Muscle of leg (tissue), 11 donors: Measurements from ENCODE around the gene ZCCHC24. TPM values are rescaled to one million over a fixed set of nuclear protein-coding genes. Genes with fewer than 3 reads are reported as not detected.

Source experiments
- DNase-seq: peaks from one replicate; pipeline ENCODE4 v3.0.0; 2013
- H3K27ac ChIP-seq: one replicate; pipeline ENCODE4 v1.5.1; 2013; ENCODE audit warnings: mild to moderate bottlenecking, low read length, control low read depth
- H3K27me3 ChIP-seq: one replicate; pipeline ENCODE4 v1.6.1; 2013; ENCODE audit warnings: low read length; ENCODE audit not compliant: control insufficient read depth, insufficient read depth
- H3K36me3 ChIP-seq: one replicate; pipeline ENCODE4 v1.6.1; 2013; ENCODE audit warnings: low read length; ENCODE audit not compliant: control insufficient read depth, insufficient read depth
- H3K4me1 ChIP-seq: one replicate; pipeline ENCODE4 v1.6.1; 2013; ENCODE audit warnings: low read length; ENCODE audit not compliant: control insufficient read depth, insufficient read depth
- H3K4me3 ChIP-seq: one replicate; pipeline ENCODE4 v1.5.1; 2013; ENCODE audit warnings: low read length, control low read depth
- H3K9me3 ChIP-seq: replicated peaks from 2 replicates; pipeline ENCODE4 v1.6.1; 2013; ENCODE audit warnings: low read depth, low read length; ENCODE audit not compliant: control insufficient read depth
- WGBS: methylation state at CpG from one replicate; pipeline ENCODE4 v1.1.5; 2013; ENCODE audit warnings: missing lambda C conversion rate; ENCODE audit not compliant: insufficient coverage; 5-methylcytosine and 5-hydroxymethylcytosine counted together
- polyA plus RNA-seq, 8 donors: library from polyadenylated mRNA; unstranded; fragments of 120-200 nt; gene quantifications; one replicate each; pipeline versions ENCODE4 v1.2.1 to v1.2.3, GENCODE V29; 2013; ENCODE audit warnings: inconsistent platforms in 1 of 8, low replicate concordance in 1 of 8; ENCODE audit not compliant: insufficient read length in 8 of 8, insufficient read depth in 1 of 8
- total RNA-seq: library from RNA; stranded (reverse); fragments of 120-200 nt; gene quantifications from one replicate; pipeline ENCODE4 v1.2.4, GENCODE V29; 2013

The ZCCHC24 gene
- total and polyA plus RNA-seq, 9 donors, result 25.0 to 65.5 (median 54.7) TPM

DNA sequence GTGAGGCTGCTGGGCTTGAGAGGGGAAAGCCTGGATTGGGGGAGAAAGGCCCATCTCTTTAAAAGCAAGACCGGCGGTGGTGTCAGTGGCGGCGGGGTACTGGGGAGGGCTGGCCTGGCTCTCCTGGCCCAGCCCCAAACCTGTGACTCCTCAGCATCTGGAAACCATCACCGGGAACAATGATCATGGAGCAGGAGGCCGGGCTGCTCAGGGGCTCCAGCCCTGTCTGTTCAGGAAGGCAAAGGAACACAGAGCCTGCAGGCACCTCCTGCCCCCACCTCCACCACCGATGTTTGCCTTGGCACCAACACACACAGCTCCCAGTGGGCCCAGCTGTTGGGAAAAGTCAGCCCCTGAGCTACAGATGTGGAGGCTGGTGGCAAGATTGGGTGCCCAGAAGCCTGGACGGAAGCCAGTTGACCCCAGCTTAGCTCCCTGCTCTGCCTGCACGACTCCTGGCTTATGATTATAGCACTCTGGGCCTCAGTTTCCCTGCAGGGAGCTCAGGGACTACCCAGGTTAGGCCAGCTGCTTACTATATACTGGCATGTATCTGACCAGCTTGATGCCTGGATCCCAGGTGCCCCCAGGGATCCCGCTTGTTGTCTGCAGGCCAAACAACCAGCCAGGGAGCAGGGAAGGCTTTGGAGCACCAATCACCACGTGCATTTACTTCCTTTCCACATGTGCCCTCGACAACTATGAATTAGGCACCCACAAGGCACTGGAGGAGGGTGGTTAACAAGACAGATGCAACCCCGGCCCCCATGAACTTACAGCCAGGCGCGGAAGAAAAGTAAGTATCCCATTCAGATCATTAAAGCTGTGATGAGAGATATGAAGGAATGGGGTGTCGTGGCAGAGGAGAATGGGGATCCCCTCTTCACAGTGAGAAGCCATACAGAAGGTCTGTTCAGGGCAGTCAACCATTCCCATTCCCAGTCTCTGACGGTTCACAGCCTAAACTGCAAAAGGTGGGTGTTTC is 37.3 kb downstream of the ZCCHC24 start:
- H3K36me3 ChIP-seq, result peaks cover 20% of the 10 kb centered on the region
- peak overlapping the region; percentile 76 for H3K27ac ChIP-seq
- no peak overlapping the region for H3K4me3 ChIP-seq
- H3K9me3 ChIP-seq, result no peaks in the 10 kb centered on the region
- peak; percentile 89 for DNase-seq
- no peaks in the 10 kb centered on the region for H3K27me3 ChIP-seq
- no peaks in the 10 kb centered on the region for H3K4me1 ChIP-seq
- 52% methylated on average over 10 of the region's 17 CpGs for WGBS

GRCh38 chr10:79407423-79407796 is 38.0 kb downstream of the ZCCHC24 start:
- H3K4me1 ChIP-seq, result no peaks in the 10 kb centered on the region
- peak overlapping the region; percentile 76 for H3K27ac ChIP-seq
- no peak overlapping the region for H3K4me3 ChIP-seq
- DNase-seq, result no peak
- 65% methylated on average over 9 of the region's 9 CpGs for WGBS
- peaks cover 19% of the 10 kb centered on the region for H3K36me3 ChIP-seq
- no peaks in the 10 kb centered on the region for H3K27me3 ChIP-seq
- no peaks in the 10 kb centered on the region for H3K9me3 ChIP-seq

DNA sequence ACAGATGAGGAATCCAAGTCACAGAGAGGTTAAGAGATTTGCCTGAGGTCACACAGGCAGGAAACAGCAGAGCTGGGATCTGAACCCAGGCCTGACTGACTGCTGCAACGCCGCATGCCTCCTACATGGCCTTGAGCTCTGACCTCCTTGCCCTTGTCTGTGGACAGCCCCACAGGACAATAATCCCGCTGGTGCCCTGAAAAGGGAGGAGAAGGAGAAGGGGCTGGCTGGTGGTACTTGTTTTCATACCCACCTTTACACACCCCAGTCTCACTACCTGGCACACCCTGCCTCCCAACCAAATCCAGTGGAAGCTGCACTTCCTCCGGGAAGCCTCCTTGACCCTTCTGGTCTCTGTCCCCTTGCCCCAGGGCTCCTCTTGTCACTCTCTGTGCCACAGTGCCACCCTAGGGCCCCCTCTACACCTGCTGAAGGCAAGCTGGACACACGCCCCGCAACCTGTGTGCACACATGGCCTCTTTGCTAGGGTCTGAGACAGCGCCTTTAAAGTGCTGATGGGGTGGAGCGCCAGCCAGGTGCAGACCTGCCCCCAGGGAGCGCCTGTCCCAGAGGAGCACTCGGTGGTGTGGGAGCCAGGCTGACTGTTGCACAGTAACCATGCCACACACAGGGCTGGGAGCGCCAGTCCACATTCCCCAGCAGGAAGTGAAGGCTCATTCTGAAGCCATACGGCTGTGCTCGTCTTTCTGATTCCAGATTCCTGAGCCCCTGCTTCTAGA is 38.6 kb downstream of the ZCCHC24 start:
- H3K36me3 ChIP-seq, result peaks cover 15% of the 10 kb centered on the region
- H3K9me3 ChIP-seq, result no peaks in the 10 kb centered on the region
- no peaks in the 10 kb centered on the region for H3K27me3 ChIP-seq
- 59% methylated on average over 9 of the region's 13 CpGs for WGBS
- no peak overlapping the region for H3K4me3 ChIP-seq
- DNase-seq, result no peak
- H3K27ac ChIP-seq, result peak overlapping the region; percentile 81
- no peaks in the 10 kb centered on the region for H3K4me1 ChIP-seq

DNA sequence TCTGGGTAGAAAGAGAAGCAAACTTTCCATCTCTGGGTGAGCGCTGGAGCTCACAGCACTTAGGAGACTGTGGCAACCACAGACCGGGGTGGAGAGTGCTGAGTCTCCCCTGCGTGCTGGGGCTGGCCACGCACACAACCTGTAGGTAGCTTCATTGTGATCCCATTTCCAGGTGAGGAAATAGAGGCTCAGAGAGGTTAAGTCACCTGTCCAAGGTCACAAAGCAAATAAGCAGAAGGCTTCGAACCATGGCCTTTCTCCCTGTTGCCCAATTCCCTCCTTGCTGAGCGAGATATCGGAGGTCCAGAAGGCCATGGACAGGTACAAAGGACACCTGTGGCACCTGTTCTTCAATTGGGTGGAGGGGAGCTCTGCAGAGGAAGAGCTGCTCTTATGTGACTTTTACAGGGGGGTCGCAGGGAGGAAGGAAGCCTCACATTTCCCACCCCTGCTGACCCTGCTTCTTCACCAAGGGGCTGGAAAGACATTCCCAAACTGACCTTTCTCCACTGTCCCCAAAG is 39.4 kb downstream of the ZCCHC24 start:
- Histone ChIP-seq H3K4me3 (no peak overlapping the region), H3K36me3 (peaks cover 15% of the 10 kb centered on the region), H3K27ac (peak overlapping the region; percentile 81), H3K9me3 (no peaks in the 10 kb centered on the region), H3K27me3 (no peaks in the 10 kb centered on the region), H3K4me1 (no peaks in the 10 kb centered on the region)
- DNase-seq, result no peak
- 51% methylated on average over 4 of the region's 8 CpGs for whole genome bisulfite sequencing

- Histone ChIP-seq H3K4me1 (no peaks in the 10 kb centered on the region), H3K27ac (peak overlapping the region; percentile 81)
Observed at GRCh38 chr10:79405221-79405994, 40.0 kb downstream of the ZCCHC24 start.

DNA sequence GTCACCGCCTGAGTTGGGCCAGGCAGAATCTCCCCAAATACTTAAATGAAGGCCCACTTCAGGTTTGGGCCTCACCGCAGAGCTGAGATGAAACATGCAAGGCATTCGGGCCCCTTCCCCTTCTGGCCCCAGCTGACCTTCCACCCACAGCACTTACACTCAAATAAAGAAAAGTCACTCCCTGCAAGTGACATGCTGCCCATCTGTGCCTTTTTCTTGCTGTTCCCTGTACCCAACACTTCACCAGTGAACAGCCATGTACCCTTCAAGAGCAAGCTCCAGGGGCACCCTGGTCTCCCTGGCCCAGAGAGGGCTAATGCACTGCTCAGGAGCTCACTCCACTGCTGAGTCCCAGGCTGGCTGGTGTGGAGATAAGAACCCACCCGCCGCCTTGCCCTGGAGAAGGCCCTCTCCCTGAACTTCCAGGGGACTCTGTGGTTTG is 40.7 kb downstream of the ZCCHC24 start:
- Histone ChIP-seq H3K36me3 (peaks cover 15% of the 10 kb centered on the region), H3K27ac (peak overlapping the region; percentile 81), H3K4me3 (no peak overlapping the region), H3K9me3 (no peaks in the 10 kb centered on the region), H3K4me1 (no peaks in the 10 kb centered on the region), H3K27me3 (no peaks in the 10 kb centered on the region)
- no peak for DNase-seq
- WGBS, result 56% methylated on average over 4 of the region's 5 CpGs

More at GRCh38 chr10:79405221-79405994, 40.0 kb downstream of the ZCCHC24 start:
- Histone ChIP-seq H3K4me3 (no peak overlapping the region), H3K27me3 (no peaks in the 10 kb centered on the region), H3K36me3 (peaks cover 15% of the 10 kb centered on the region), H3K9me3 (no peaks in the 10 kb centered on the region)
- 62% methylated on average over 9 of the region's 13 CpGs for WGBS
- peak; percentile 77 for DNase-seq

DNA sequence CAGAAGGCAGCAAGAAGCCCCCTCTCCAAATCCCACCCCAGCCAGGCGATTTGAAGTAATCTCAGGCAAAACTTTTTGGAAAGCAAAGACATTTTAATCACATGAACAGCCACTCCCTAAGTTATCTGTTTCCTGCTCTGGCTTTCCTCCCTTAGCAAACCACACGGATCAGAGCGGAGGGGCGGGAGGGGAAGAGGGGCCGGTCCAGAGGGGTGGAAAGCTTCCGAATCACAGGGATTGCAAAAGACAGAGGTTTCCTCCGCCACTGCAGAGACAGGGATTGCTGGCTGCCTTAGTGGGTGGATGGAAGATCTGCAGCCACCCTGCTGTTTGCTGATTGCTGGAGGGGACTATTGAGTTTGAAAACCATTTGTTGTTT is 41.2 kb downstream of the ZCCHC24 start:
- Histone ChIP-seq H3K27me3 (no peaks in the 10 kb centered on the region), H3K4me1 (no peaks in the 10 kb centered on the region), H3K9me3 (no peaks in the 10 kb centered on the region), H3K36me3 (peaks cover 15% of the 10 kb centered on the region), H3K27ac (peak overlapping the region; percentile 81), H3K4me3 (no peak overlapping the region)
- peak; percentile 92 for DNase-seq
- WGBS, result 6% methylated on average over 2 of the region's 7 CpGs

DNA sequence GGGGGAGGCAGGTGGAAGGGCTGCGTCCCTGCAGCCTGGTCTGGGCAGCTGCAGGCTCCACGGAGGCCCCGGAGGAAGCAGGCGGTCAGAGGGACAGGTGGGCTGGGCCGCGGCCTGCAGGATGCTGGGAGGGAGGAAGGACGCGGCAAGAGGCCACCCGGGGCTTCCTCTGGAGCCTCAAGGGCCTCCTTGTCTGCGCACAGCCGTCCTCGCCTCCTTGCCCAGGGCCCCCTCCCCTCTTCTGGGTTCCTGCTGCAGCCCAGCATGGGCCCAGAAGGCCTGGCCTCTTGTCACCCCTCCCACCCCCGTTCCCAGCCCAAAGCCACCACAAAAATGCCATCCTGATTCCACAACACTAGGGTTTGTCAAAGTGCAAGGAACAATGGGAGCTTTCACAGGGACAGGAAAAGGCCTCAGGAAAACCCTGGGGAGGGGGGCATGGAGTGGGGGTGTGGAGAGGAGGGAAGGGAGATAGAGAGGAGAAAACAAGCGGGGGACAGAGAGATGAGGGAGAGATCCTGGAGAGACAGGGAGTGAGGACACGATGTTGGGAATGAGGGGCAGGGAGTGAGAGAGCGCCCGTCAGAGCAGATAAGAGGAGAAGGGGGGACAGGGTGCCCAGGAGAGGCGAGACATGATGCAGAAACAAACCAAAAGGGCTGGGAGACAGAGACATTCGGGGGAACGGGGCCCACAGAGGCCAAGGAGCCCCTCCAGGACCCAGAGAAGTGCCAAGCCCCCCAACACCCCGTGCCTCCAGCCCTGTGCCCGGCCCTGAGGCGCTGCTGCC is 41.8 kb downstream of the ZCCHC24 start:
- Histone ChIP-seq H3K4me3 (no peak overlapping the region), H3K4me1 (no peaks in the 10 kb centered on the region), H3K27me3 (no peaks in the 10 kb centered on the region), H3K36me3 (peaks cover 10% of the 10 kb centered on the region), H3K9me3 (no peaks in the 10 kb centered on the region), H3K27ac (peak overlapping the region; percentile 81)
- DNase-seq, result peak; percentile 77
- 38% methylated on average over 14 of the region's 23 CpGs for WGBS

- H3K4me1 ChIP-seq, result no peaks in the 10 kb centered on the region
Observed at GRCh38 chr10:79402951-79403350, 42.5 kb downstream of the ZCCHC24 start.

More at GRCh38 chr10:79402951-79403350, 42.5 kb downstream of the ZCCHC24 start:
- no peak for DNase-seq
- Histone ChIP-seq H3K36me3 (peaks cover 10% of the 10 kb centered on the region), H3K9me3 (no peaks in the 10 kb centered on the region), H3K4me3 (no peak overlapping the region), H3K27me3 (no peaks in the 10 kb centered on the region), H3K27ac (peak overlapping the region; percentile 81)
- 43% methylated on average over 8 of the region's 8 CpGs for WGBS
